Hematopoietic multipotent progenitor cell treated with erythropoietin and hydrocortisone succinate and interleukin-3 and kit ligand, for 4 days (in vitro differentiated cells): ENCODE data around the gene OR52I1.

Source experiments
- DNase-seq: peaks from one replicate; pipeline ENCODE4 v3.0.0-alpha.2; 2015

OR52I1 gene

DNA sequence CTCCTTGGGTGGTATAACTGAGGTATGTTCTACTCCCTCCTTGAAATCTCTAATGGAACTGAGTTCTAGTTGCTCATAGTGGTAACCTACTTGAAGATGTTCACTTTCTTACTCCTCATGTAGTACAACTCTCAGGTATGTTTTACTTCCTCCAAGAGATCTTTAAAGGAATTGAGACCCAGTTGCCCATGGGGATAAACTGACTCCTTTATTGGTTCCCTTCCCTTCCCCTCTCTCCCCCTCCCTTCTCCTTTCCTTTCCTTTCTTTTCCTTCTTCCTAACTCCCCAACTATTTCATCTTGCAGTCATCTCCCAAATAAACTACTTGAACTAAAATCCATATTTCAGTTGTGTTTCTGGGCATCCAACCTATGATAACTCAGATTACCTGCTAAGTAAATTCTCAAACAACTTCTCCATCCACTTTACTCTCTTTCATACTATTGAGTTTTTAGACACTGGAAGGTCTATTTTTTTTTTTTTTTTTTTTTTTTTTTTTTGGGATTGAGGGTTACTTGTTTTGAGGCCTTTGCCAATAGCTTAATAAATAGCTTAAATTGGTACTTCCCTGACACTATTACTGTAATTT is 22.1 kb downstream of the OR52I1 start:
- DNase-seq = no peak

DNA sequence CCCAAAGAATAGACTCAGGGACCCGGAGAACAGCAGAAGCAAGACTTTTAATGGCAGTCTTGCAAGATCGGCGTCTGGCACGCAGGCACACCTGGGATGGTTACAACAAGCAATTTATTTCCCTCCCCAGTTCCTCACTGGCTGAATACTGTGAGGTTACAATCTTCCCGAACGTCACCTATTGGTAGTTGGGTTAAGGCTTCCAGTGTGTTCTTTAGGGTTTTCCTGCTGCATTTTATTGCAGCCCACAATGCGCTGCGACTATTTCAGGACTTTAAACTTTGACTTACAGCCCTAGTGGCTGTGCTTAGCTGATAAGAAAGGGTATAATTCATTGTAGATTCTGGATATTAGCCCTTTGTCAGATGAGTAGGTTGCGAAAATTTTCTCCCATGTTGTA is 25.7 kb downstream of the OR52I1 start:
- DNase-seq = no peak

DNA sequence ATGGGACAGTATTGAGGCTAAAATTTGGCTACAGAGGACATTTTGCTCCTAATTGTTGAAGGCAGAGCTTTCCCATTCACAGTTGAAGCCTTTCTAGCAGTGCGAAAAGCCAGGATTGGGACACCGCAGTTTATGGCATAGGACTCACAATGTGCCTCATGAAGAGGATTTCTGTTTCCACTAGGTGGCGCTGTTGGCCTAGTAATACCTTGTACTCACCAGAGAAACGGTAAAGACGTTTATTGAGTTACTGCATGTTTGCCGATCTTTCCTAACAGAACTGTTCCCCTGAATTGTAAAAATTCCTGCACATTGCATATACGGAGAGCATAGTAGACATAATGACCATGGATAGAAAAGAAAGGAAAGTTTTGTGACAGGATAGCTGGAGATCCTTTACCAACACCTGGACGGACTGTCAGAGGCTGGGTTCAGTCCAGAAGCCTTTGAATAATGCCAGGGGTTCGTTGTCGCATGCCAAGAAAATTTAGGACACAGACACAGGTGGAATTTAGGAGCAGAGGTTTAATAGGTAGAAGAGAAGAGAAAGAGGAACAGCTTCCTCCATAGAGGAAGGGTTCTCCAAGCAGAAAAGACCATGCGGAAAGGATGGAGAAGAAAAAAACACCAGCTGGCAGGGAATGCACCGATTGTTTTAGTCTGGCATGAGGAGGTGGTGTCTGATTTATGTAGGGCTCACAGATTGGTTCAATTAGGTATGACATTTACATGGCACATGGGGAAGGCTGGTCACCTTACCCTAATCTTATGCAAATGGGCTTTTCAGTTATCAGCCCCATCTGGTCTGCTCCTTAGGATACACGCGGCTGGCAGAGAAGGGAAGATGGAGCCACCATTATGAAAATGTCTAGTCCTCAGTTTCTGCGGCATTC is 32.6 kb downstream of the OR52I1 start:
- DNase-seq = peak; percentile 87

DNA sequence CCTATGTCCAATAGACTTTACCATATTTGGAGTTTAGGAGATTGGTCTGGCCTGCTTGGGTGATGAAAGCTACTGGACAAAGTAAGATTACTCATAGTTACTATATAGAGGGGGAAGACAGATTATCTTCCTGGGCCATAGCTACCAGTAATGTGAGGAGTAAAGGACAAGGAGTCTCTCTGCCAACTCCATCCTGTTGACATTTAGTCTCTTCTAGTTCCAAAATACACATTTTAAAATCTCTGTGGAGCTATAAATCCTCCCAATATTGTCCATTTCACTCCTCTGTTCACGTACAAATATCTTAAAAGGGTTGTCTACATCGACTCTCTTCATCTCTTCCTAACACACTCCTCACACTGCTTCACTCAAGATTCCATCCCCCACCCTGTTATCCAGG is 42.3 kb downstream of the OR52I1 start:
- DNase-seq = no peak

DNA sequence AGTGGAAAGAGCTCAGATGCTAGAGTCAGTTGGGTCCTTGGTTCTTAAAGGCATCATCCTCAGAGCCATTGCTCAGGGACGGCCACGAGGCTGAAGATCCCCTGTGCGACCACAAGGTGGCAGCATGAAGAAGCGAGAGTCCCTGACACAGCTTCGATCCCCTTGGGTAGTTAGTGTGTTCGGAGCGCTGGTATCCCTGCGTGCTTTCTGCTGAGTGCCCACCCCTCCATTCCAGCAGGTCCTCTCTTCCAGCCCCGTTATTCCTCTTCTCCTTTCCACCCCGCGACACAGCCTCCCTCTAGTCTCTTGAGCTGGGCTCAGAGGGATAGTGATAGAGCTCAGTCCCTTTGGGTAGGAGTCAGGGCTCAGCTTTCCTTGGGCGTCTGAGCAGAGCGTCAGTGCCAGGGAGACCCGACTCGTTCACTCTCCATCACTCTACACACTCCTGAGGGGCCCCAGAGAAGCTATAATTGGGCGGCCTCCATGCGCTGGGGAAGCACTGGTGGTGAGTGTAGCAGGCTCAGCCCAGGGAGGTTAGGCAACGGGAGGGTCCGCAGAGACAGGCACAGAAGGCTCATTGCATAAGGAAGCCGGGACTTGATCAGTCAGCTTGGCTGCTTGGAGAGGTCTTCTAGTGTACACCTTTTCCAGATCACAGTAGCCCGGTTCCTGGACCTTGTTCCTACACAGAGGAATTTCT is 43.3 kb downstream of the OR52I1 start, which contains the start of gene OR51D1:
TSS of gene OR51D1 (plus strand) at position 516 of the 700 bp plus-strand sequence. CDS start 2,314 bp downstream, outside the sequence.
- DNase-seq = peak; percentile 85

DNA sequence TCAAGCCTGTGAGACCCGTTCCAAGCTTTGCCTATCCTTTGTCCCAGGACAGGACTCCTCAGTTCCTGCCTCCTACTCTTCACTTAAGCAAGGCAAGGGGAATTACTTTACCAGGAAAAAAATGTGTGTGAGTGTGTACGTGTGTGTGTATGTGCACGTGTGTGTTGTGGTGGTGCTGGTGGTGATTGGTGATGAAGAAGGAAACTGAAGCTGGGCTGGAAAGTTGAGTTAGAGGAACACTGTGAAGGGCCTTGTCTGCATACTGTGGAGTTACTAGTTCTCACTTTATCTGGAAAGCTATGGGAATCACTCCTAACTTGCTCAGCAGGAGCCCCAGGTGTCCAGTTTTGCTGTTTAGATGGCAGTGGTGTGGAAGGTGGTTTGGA is 43.8 kb downstream of the OR52I1 start:
- no peak for DNase-seq

DNA sequence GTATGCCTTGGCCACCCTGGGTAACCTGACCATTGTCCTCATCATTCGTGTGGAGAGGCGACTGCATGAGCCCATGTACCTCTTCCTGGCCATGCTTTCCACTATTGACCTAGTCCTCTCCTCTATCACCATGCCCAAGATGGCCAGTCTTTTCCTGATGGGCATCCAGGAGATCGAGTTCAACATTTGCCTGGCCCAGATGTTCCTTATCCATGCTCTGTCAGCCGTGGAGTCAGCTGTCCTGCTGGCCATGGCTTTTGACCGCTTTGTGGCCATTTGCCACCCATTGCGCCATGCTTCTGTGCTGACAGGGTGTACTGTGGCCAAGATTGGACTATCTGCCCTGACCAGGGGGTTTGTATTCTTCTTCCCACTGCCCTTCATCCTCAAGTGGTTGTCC is 46.1 kb downstream of the OR52I1 start:
- no peak for DNase-seq

DNA sequence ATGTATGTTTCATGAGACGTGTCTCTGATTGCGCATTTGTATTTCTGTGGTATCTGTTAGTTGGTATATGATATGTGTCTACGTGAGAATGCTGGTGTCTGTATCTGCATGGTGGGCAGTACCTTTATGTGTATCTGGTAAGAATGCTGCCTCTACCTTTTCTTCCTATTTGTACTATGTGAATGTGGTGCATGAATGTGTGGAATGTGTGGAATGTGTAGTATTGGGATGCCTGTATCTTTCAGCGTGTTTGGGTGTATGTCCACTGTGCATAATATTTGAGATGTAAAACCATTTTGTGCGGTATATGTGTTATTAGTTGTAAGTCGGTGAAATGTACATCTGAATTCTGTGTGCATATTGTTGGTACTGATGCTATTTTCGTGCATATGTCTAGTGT is 47.7 kb downstream of the OR52I1 start:
- DNase-seq = no peak

DNA sequence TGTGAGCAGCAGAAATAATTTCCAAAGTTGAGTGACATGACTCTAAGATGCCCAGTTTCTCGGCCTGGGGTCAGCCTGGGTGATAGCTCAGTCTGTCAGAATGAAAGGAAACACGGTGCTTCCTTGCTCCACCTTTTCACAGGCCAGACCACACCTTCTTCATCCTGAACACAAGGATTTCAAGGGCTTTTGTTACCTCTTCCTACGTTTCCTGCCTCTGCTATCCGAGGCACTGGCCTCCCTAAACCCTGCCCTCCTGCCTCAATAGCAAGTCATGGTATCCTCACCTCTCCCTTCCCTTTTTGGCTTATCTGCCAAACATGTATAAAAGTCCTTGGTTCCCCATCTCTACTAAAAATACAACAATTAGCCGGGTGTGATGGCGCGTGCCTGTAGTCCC is 48.2 kb downstream of the OR52I1 start:
- no peak for DNase-seq

DNA sequence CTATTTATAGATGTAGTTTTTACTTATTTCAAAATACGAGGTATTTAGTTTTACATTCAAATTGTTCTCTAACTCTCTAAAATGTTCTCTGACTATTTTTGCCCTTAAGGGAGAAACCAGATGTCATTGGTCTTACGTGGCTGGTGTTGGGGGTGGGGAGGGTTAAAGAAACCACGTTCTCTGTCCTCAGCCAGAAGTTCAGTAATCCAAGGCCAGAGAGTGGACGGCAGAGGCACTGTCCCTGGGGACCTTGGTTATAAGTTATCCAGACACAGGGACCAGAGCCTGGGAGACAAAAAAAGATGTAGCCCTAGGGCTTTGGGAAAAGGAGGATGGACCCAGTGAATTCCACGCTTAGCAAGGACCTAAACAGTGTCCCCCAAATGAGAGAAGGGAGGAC is 49.2 kb downstream of the OR52I1 start:
- no peak for DNase-seq

DNA sequence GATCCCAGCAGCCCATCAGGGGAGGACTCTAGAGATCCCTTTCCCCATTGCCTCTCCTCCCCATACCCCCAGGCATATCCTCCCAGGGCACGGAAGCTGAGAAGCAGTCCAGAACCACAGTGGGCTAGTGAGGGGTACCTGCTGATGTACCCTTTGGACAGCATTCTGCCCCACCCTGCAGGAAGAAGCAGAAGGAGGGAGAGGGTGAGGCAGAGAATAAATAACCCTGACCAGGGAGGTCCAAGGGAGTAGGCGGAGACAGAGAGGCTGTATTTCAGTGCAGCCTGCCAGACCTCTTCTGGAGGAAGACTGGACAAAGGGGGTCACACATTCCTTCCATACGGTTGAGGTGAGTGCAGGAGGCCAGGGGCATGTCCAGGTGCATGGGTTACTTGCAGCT is 49.8 kb downstream of the OR52I1 start, which contains the start of gene OR51E1:
TSS of gene OR51E1 (plus strand) at position 301 of the 400 bp plus-strand sequence. CDS start 8,545 bp downstream, outside the sequence.
- no peak for DNase-seq

DNA sequence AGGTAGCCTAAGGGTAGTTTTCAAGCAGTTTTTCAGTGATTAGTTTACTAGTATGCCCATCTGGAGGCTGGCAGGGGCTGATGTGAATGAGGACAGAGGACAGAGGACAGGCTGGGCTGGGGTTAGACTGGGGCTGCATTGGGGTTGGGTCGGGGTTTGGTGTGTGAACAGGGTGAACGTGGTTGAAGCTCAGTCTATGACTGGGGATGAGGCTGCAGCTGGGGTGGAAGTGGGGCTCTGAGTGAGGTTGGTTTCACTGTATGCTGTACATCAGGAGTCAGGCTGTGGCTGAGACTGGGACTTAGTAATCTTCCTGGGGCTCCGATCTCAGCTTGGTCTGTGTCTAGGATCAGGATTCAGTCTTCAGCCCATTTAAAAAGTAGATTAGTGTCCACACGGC is 50.4 kb downstream of the OR52I1 start:
- DNase-seq = no peak
